Activated naive CD8-positive, alpha-beta T cell (primary cell): Measurements from ENCODE around the gene GRB10.

ENCODE experiments used
- H3K27ac Mint-ChIP-seq: one replicate; pipeline ENCODE4 v1.8.0; 2021; ENCODE audit warnings: mixed read lengths
- H3K27me3 Mint-ChIP-seq: one replicate; pipeline ENCODE4 v1.8.0; 2021; ENCODE audit warnings: mixed read lengths
- H3K36me3 Mint-ChIP-seq: one replicate; pipeline ENCODE4 v1.8.0; 2021; ENCODE audit warnings: mixed read lengths
- H3K4me1 Mint-ChIP-seq: one replicate; pipeline ENCODE4 v1.8.0; 2021; ENCODE audit warnings: low read depth, mixed read lengths
- H3K4me3 Mint-ChIP-seq: one replicate; pipeline ENCODE4 v1.8.0; 2021; ENCODE audit warnings: mild to moderate bottlenecking, mixed read lengths
- H3K9me3 Mint-ChIP-seq: one replicate; pipeline ENCODE4 v1.8.0; 2021; ENCODE audit warnings: low read depth, mixed read lengths

GRB10 gene

DNA sequence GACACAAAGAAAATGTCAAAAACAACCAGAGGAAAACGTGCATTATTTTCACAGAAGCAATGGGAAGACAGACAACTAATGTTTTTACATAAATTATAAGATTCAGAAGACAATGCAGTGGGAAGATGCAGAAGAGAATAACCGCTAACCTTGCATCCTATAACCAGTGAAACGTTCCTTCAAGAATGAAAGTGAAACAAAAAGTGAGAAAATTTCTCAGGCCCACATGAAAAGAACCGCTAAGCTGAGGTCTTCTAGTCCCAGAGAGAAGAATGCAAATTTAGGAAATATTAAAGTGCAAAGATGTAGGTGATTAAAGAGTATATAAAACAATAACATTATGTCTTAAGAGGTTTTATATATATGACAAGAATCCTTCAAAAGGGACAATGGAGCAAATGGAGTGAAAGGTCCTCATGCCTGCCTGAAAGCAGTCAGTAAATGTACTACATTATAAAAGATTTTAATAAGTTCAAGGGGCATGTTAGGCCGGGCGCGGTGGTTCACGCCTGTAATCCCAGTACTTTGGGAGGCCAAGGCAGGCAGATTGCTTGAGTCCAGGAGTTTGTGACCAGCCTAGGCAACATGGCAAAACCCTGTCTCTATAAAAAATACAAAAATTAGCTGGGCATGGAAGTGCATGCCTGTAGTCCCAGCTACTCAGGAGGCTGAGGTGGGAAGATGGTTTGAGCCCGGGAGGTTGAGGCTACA is 174.3 kb downstream of the GRB10 start:
- no peak overlapping the region for H3K4me3 Mint-ChIP-seq
- no peak overlapping the region for H3K27ac Mint-ChIP-seq
- H3K9me3 Mint-ChIP-seq, result peaks cover 10% of the 10 kb centered on the region
- H3K27me3 Mint-ChIP-seq, result no peaks in the 10 kb centered on the region
- H3K36me3 Mint-ChIP-seq, result no peaks in the 10 kb centered on the region
- peaks cover 38% of the 10 kb centered on the region for H3K4me1 Mint-ChIP-seq

- peaks cover 38% of the 10 kb centered on the region for H3K4me1 Mint-ChIP-seq
- no peaks in the 10 kb centered on the region for H3K27me3 Mint-ChIP-seq
- H3K9me3 Mint-ChIP-seq, result peaks cover 10% of the 10 kb centered on the region
- no peak overlapping the region for H3K27ac Mint-ChIP-seq
- no peak overlapping the region for H3K4me3 Mint-ChIP-seq
- no peaks in the 10 kb centered on the region for H3K36me3 Mint-ChIP-seq
These were observed 175.1 kb downstream of the GRB10 start for GRCh38 chr7:50607524-50608125.

DNA sequence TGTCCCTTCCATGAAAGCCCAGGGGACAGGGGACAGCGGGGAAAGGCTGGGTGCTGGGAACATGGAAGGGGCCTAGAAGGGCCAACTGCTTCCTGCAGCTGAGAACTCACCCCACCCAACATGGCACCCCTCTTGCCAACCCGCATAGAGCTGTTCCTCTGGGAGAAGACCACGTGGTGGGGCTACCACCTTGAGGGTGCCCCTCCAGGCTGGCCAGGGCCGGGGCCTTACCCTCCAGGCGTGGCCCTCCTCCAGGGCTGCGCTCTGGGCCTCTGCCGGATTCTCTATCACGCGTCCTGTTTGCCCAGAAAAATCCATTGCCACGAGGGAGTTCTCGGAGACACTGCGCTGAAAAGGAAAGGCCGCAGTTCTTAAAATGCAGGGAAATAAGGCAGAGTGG is 177.6 kb downstream of the GRB10 start:
- Mint-ChIP-seq H3K27ac (no peak overlapping the region), H3K9me3 (peaks cover 10% of the 10 kb centered on the region), H3K4me1 (peaks cover 19% of the 10 kb centered on the region), H3K36me3 (no peaks in the 10 kb centered on the region), H3K27me3 (no peaks in the 10 kb centered on the region), H3K4me3 (no peak overlapping the region)

GRCh38 chr7:50603287-50603686 is 179.4 kb downstream of the GRB10 start:
- H3K27ac Mint-ChIP-seq, result no peak overlapping the region
- peaks cover 9% of the 10 kb centered on the region for H3K9me3 Mint-ChIP-seq
- H3K36me3 Mint-ChIP-seq, result no peaks in the 10 kb centered on the region
- H3K27me3 Mint-ChIP-seq, result no peaks in the 10 kb centered on the region
- H3K4me1 Mint-ChIP-seq, result peaks cover 9% of the 10 kb centered on the region
- no peak overlapping the region for H3K4me3 Mint-ChIP-seq

DNA sequence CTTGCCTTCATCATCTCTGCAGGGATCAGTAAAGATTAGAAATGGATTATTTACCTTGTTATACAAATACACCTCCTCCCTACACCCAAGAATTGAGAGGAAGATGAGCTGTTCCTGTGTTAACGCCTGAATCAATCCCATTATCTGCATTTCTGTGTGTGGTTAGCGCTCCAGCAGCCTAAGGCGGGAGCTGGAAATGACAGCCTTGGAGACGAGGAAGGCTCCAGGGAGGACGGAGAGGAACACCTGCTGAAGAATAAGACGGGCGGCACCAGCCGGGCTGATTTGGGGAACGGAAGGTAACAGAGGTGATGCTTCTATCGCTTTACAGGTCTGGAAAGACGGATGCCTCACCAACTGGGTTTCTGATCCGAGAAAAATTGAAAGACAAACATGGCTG is 183.3 kb downstream of the GRB10 start:
- no peak overlapping the region for H3K27ac Mint-ChIP-seq
- peaks cover 13% of the 10 kb centered on the region for H3K4me1 Mint-ChIP-seq
- H3K36me3 Mint-ChIP-seq, result no peaks in the 10 kb centered on the region
- no peak overlapping the region for H3K4me3 Mint-ChIP-seq
- H3K9me3 Mint-ChIP-seq, result no peaks in the 10 kb centered on the region
- no peaks in the 10 kb centered on the region for H3K27me3 Mint-ChIP-seq

GRCh38 chr7:50598460-50599343 is 184.0 kb downstream of the GRB10 start:
- peaks cover 15% of the 10 kb centered on the region for H3K4me1 Mint-ChIP-seq
- H3K9me3 Mint-ChIP-seq, result no peaks in the 10 kb centered on the region
- no peaks in the 10 kb centered on the region for H3K36me3 Mint-ChIP-seq
- H3K4me3 Mint-ChIP-seq, result no peak overlapping the region
- no peak overlapping the region for H3K27ac Mint-ChIP-seq
- no peaks in the 10 kb centered on the region for H3K27me3 Mint-ChIP-seq

GRCh38 chr7:50596484-50596883 is 186.2 kb downstream of the GRB10 start:
- peaks cover 15% of the 10 kb centered on the region for H3K4me1 Mint-ChIP-seq

GRCh38 chr7:50595491-50596102 is 187.1 kb downstream of the GRB10 start:
- no peak overlapping the region for H3K27ac Mint-ChIP-seq
- no peaks in the 10 kb centered on the region for H3K9me3 Mint-ChIP-seq
- no peak overlapping the region for H3K4me3 Mint-ChIP-seq
- H3K27me3 Mint-ChIP-seq, result peaks cover 2% of the 10 kb centered on the region
- H3K36me3 Mint-ChIP-seq, result no peaks in the 10 kb centered on the region
- peaks cover 15% of the 10 kb centered on the region for H3K4me1 Mint-ChIP-seq

More at GRCh38 chr7:50596484-50596883, 186.2 kb downstream of the GRB10 start:
- Mint-ChIP-seq H3K9me3 (no peaks in the 10 kb centered on the region), H3K27me3 (no peaks in the 10 kb centered on the region), H3K4me3 (no peak overlapping the region), H3K27ac (no peak overlapping the region), H3K36me3 (no peaks in the 10 kb centered on the region)

GRCh38 chr7:50594734-50595485 is 187.8 kb downstream of the GRB10 start:
- H3K36me3 Mint-ChIP-seq, result no peaks in the 10 kb centered on the region
- no peaks in the 10 kb centered on the region for H3K9me3 Mint-ChIP-seq
- H3K4me3 Mint-ChIP-seq, result no peak overlapping the region
- peaks cover 2% of the 10 kb centered on the region for H3K27me3 Mint-ChIP-seq
- H3K4me1 Mint-ChIP-seq, result peaks cover 15% of the 10 kb centered on the region
- H3K27ac Mint-ChIP-seq, result no peak overlapping the region

DNA sequence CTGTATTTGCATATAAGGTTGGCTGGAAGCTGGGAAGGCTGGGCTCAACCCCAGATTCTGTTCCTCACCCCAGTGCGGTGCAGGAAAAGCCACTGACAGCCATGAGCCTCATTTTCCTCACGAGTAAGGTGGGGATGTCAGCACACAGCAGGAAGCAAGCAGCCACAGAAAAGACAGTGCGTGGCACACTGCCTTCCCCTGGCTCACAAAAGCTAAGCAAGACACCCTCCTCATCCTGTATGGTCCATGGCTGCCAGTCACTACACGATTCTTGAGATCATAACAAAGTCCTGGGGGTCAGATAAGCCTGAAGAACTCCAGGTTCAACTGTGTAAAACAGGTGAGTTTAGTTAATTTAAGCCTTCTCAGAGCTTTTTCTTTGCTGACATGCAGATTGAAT is 188.6 kb downstream of the GRB10 start:
- no peaks in the 10 kb centered on the region for H3K9me3 Mint-ChIP-seq
- no peak overlapping the region for H3K27ac Mint-ChIP-seq
- peaks cover 2% of the 10 kb centered on the region for H3K27me3 Mint-ChIP-seq
- no peak overlapping the region for H3K4me3 Mint-ChIP-seq
- peaks cover 15% of the 10 kb centered on the region for H3K4me1 Mint-ChIP-seq
- no peaks in the 10 kb centered on the region for H3K36me3 Mint-ChIP-seq

DNA sequence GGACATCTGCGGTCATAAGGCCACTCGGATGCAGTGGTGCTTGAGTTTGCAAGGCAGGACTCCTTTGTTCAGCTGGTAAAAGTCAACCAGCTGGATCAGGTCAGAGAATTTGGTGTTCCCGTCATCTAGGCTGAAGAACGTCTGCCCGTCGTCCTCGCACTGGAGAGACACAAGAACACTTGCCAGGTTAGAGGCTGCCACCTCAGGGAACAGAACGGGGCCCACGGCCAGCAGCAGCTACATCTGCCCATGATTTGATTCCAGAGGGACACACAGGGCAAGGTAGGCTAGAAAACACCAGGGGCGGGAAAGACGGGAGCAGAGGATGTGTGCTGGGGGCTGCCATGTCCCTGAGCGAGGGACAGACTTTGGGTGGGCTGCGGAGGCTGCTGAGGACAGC is 189.8 kb downstream of the GRB10 start:
- Mint-ChIP-seq H3K27me3 (peaks cover 2% of the 10 kb centered on the region), H3K4me1 (peaks cover 15% of the 10 kb centered on the region), H3K9me3 (no peaks in the 10 kb centered on the region), H3K27ac (no peak overlapping the region), H3K36me3 (no peaks in the 10 kb centered on the region), H3K4me3 (no peak overlapping the region)

- Mint-ChIP-seq H3K9me3 (no peaks in the 10 kb centered on the region), H3K27ac (no peak overlapping the region), H3K27me3 (peaks cover 2% of the 10 kb centered on the region), H3K4me1 (peaks cover 15% of the 10 kb centered on the region), H3K4me3 (no peak overlapping the region), H3K36me3 (no peaks in the 10 kb centered on the region)
These were observed 190.9 kb downstream of the GRB10 start for GRCh38 chr7:50591480-50592438.

DNA sequence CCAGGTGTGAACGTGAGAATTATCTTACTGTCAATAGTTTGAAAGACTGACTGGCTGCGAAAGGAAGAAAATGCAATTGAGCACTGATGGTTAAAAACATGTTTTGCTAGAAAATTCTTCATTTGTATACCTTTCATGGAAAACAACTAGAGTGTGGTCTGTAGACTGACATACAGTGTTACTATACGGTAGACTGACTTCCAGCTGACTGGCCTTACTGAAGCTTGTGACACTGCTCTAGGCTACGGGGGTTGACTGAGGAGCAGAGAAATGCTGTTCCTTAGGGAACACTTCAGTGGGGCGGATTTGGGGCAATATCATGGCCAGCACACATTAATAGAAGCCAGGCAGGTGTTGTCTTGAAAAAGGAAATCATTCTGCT is 191.6 kb downstream of the GRB10 start:
- Mint-ChIP-seq H3K36me3 (no peaks in the 10 kb centered on the region), H3K27ac (no peak overlapping the region), H3K4me3 (no peak overlapping the region), H3K27me3 (peaks cover 2% of the 10 kb centered on the region), H3K9me3 (no peaks in the 10 kb centered on the region), H3K4me1 (peaks cover 15% of the 10 kb centered on the region)
